GM12891 (cell line): ENCODE measurements around the gene ZFHX2.

ENCODE experiments used
- POLR2AphosphoS5 ChIP-seq: IDR thresholded peaks from 2 replicates; pipeline ENCODE4 v1.6.1; 2011; ENCODE audit warnings: low read depth, low read length, control low read depth
- POU2F2 ChIP-seq: IDR thresholded peaks from 2 replicates; pipeline ENCODE4 v1.6.1; 2011; ENCODE audit warnings: low read depth, mild to moderate bottlenecking, control low read depth, low read length, moderate library complexity

GRCh38 chr14:23517650-23518326 lies 33.8 kb downstream of the ZFHX2 start:
- TF ChIP-seq POLR2AphosphoS5 (no peak), POU2F2 (no peak)
